ENCODE measurements around the gene DNM3.
"Not testable (repeated sequence)": the region's sequence is repeated elsewhere in the genome, so short reads cannot be mapped to it uniquely, and the experiment has no call there.

DNM3 gene

DNA sequence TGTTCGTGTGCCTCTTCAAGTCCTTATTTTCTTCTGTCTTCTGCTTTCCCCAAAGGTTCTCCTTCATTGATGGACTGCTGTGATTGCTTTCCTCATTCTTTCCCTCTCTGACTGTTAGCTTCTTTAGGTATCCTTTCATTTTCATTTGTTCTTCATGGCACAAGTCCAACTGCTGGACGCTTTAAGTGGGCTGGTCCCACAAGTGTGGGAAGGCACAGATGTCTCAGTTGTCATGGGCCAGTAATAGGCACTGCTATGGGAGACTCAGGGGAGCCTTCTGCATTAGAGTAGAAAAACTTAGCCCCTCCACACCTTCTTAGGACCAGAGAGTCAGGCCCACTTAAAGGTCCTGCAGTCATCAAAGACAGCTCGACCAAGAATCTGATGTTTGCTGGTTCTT is 456.8 kb downstream of the DNM3 start:
- H3K4me3 ChIP-seq (ENCODE audit: insufficient read depth, low read length, poor library complexity, severe bottlenecking): no peak overlapping the region
- no peaks in the 10 kb centered on the region for H3K79me2 ChIP-seq (ENCODE audit: insufficient read depth, low read length)
- no peaks in the 10 kb centered on the region for H3K36me3 ChIP-seq (ENCODE audit: low read length)
- H3F3A ChIP-seq (ENCODE audit: insufficient read depth): no peaks in the 10 kb centered on the region
- H3K4me2 ChIP-seq (ENCODE audit: low read depth, low read length, poor library complexity, severe bottlenecking): no peak overlapping the region
- H3K9me3 ChIP-seq (ENCODE audit: insufficient read depth, low read length): no peaks in the 10 kb centered on the region
- H2AFZ ChIP-seq (ENCODE audit: low read depth, low read length, severe bottlenecking): no peak overlapping the region
- H3K27me3 ChIP-seq (ENCODE audit: low read length): no peaks in the 10 kb centered on the region
- no peaks in the 10 kb centered on the region for H3K9me2 ChIP-seq (replicated peaks; ENCODE audit: insufficient read depth, low read length)
- no peak overlapping the region for H3K9ac ChIP-seq (ENCODE audit: low read length)
- no peak overlapping the region for H3K27ac ChIP-seq (ENCODE audit: low read depth, low read length)
- no peaks in the 10 kb centered on the region for H4K20me1 ChIP-seq (ENCODE audit: low read depth, low read length)
- TF ChIP-seq CTCF (IDR thresholded peaks at IDR 0.05; ENCODE audit: insufficient read depth, low read length, poor library complexity, severe bottlenecking) (no peak), EZH2phosphoT487 (conservative IDR thresholded peaks at IDR 0.05; ENCODE audit: low read length) (no peak)

GRCh38 chr1:172298911-172299310 is 457.6 kb downstream of the DNM3 start:
- Histone ChIP-seq H3K36me3 (ENCODE audit: low read length) (no peaks in the 10 kb centered on the region), H2AFZ (ENCODE audit: low read depth, low read length, severe bottlenecking) (no peak overlapping the region), H3K79me2 (ENCODE audit: insufficient read depth, low read length) (no peaks in the 10 kb centered on the region), H3F3A (ENCODE audit: insufficient read depth) (no peaks in the 10 kb centered on the region), H3K4me2 (ENCODE audit: low read depth, low read length, poor library complexity, severe bottlenecking) (no peak overlapping the region), H3K27me3 (ENCODE audit: low read length) (no peaks in the 10 kb centered on the region), H4K20me1 (ENCODE audit: low read depth, low read length) (no peaks in the 10 kb centered on the region), H3K9me3 (ENCODE audit: insufficient read depth, low read length) (no peaks in the 10 kb centered on the region), H3K9me2 (replicated peaks; ENCODE audit: insufficient read depth, low read length) (no peaks in the 10 kb centered on the region), H3K27ac (ENCODE audit: low read depth, low read length) (no peak overlapping the region), H3K4me3 (ENCODE audit: insufficient read depth, low read length, poor library complexity, severe bottlenecking) (no peak overlapping the region), H3K9ac (ENCODE audit: low read length) (no peak overlapping the region)
- TF ChIP-seq EZH2phosphoT487 (conservative IDR thresholded peaks at IDR 0.05; ENCODE audit: low read length) (no peak), CTCF (IDR thresholded peaks at IDR 0.05; ENCODE audit: insufficient read depth, low read length, poor library complexity, severe bottlenecking) (no peak)

DNA sequence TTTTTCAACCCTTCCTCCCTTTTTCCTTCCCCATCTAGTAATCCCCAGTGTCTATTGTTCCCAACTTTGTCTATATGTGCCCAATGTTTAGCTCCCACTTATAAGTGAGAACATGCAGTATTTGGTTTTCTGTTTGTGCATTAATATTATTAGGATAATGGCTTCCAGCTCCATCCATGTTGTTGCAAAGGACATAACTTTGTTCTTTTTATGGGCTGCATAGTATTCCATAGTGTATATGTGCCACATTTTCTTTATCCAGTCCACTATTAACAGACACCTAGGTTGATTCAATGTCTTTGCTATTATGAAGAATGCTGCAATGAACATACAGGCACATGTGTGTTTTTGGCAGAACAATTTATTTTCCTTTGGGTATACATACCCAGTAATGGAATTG is 458.2 kb downstream of the DNM3 start:
- no peak for TF ChIP-seq EZH2phosphoT487 (conservative IDR thresholded peaks at IDR 0.05; ENCODE audit: low read length)
- TF ChIP-seq CTCF (IDR thresholded peaks at IDR 0.05; ENCODE audit: insufficient read depth, low read length, poor library complexity, severe bottlenecking): no peak
- H3K9me3 ChIP-seq (ENCODE audit: insufficient read depth, low read length): no peaks in the 10 kb centered on the region
- no peaks in the 10 kb centered on the region for H3K27me3 ChIP-seq (ENCODE audit: low read length)
- no peaks in the 10 kb centered on the region for H4K20me1 ChIP-seq (ENCODE audit: low read depth, low read length)
- H3K9me2 ChIP-seq (replicated peaks; ENCODE audit: insufficient read depth, low read length): no peaks in the 10 kb centered on the region
- no peak overlapping the region for H2AFZ ChIP-seq (ENCODE audit: low read depth, low read length, severe bottlenecking)
- H3K9ac ChIP-seq (ENCODE audit: low read length): no peak overlapping the region
- no peaks in the 10 kb centered on the region for H3F3A ChIP-seq (ENCODE audit: insufficient read depth)
- H3K36me3 ChIP-seq (ENCODE audit: low read length): no peaks in the 10 kb centered on the region
- no peak overlapping the region for H3K4me2 ChIP-seq (ENCODE audit: low read depth, low read length, poor library complexity, severe bottlenecking)
- no peak overlapping the region for H3K27ac ChIP-seq (ENCODE audit: low read depth, low read length)
- no peaks in the 10 kb centered on the region for H3K79me2 ChIP-seq (ENCODE audit: insufficient read depth, low read length)
- no peak overlapping the region for H3K4me3 ChIP-seq (ENCODE audit: insufficient read depth, low read length, poor library complexity, severe bottlenecking)

- H3K4me2 ChIP-seq (ENCODE audit: low read depth, low read length, poor library complexity, severe bottlenecking); H2AFZ ChIP-seq (ENCODE audit: low read depth, low read length, severe bottlenecking); H3K9ac ChIP-seq (ENCODE audit: low read length); H3K4me3 ChIP-seq (ENCODE audit: insufficient read depth, low read length, poor library complexity, severe bottlenecking); H3K9me2 ChIP-seq (replicated peaks; ENCODE audit: insufficient read depth, low read length); H3K27ac ChIP-seq (ENCODE audit: low read depth, low read length); H4K20me1 ChIP-seq (ENCODE audit: low read depth, low read length); H3K27me3 ChIP-seq (ENCODE audit: low read length); H3K79me2 ChIP-seq (ENCODE audit: insufficient read depth, low read length); H3K36me3 ChIP-seq (ENCODE audit: low read length); H3F3A ChIP-seq (ENCODE audit: insufficient read depth); H3K9me3 ChIP-seq (ENCODE audit: insufficient read depth, low read length): not testable (repeated sequence)
Observed at GRCh38 chr1:172307508-172307907, 466.2 kb downstream of the DNM3 start.
